K562 (cell line): ENCODE data around the gene MXD3. TPM values are rescaled to one million over a fixed set of nuclear protein-coding genes. Genes with fewer than 3 reads are reported as not detected.

Experiments used
- ATAC-seq: fragments of 200-7000 bp; cut with Tn5 transposase; 3 replicates; pipeline ENCODE4 v1.9.1; 2020; ENCODE audit warnings: moderate library complexity
- BruUV-seq: library from RNA; stranded (reverse); fragments of 400-500 nt; replicated peaks from 2 replicates; lab custom pipeline; 2021; lab: Mats Ljungman, UMichigan
- CTCF ChIA-PET: fragments of 300-600 bp; formaldehyde crosslinking; extraction: SDS; loops from one replicate; lab custom pipeline; 2021; ENCODE audit warnings: low intra/inter-chr PET ratio; lab: Yijun Ruan, JAX
- POLR2A ChIA-PET: fragments of 300-600, 350-650 bp; sonication (Branson Sonifier 250); formaldehyde crosslinking; extraction: SDS; loops from one replicate; lab custom pipeline; 2021; ENCODE audit warnings: antibody characterized with exemption, inconsistent platforms; lab: Yijun Ruan, JAX
- DNase-seq, 4 experiments: peaks; one replicate each; pipeline versions ENCODE4 v3.0.0 to v3.0.0-alpha.2; 2011 to 2018; ENCODE audit warnings: low spot score in 3 of 4, mixed read lengths in 3 of 4; ENCODE audit errors: extremely low read depth in 1 of 4
- FAIRE-seq: peaks from 2 replicates; lab custom pipeline; 2011; peaks lifted over from hg19 to GRCh38; lab: Jason Lieb, UNC
- H2AFZ ChIP-seq: 2 replicates; pipeline ENCODE4 v1.6.0; 2011; ENCODE audit warnings: low read depth, low read length, control low read depth, inconsistent platforms
- H3K27ac ChIP-seq: fragments of 200-600 bp; 3 replicates; pipeline ENCODE4 v1.8.0; 2011; ENCODE audit warnings: low read depth, mild to moderate bottlenecking, control low read depth, inconsistent platforms, low read length, moderate library complexity, mixed read lengths; ENCODE audit errors: extremely low read depth
- H3K27me3 ChIP-seq, 2 experiments: fragments of 300-600 bp in 1 of 2; 2 replicates in 1 of 2; 3 replicates in 1 of 2; pipeline versions ENCODE4 v1.6.0 to v1.8.0; 2011; ENCODE audit warnings: inconsistent platforms in 2 of 2, low read length in 2 of 2, mild to moderate bottlenecking in 1 of 2, mixed read lengths in 1 of 2, moderate library complexity in 1 of 2; ENCODE audit not compliant: control insufficient read depth in 2 of 2, insufficient read depth in 2 of 2
- H3K36me3 ChIP-seq: fragments of 300-600 bp; 3 replicates; pipeline ENCODE4 v1.8.0; 2011; ENCODE audit warnings: mild to moderate bottlenecking, low read length, inconsistent platforms; ENCODE audit not compliant: control insufficient read depth, insufficient read depth
- H3K4me1 ChIP-seq, 2 experiments: fragments of 200-600 bp in 1 of 2; replicated peaks in 1 of 2; 2 replicates in 1 of 2; 3 replicates in 1 of 2; pipeline versions ENCODE4 v1.5.1 to v1.8.0; 2011; ENCODE audit warnings: inconsistent platforms in 2 of 2, low read length in 2 of 2, mild to moderate bottlenecking in 1 of 2, mixed read lengths in 1 of 2, moderate library complexity in 1 of 2; ENCODE audit not compliant: control insufficient read depth in 2 of 2, insufficient read depth in 2 of 2
- H3K4me2 ChIP-seq: 2 replicates; pipeline ENCODE4 v1.6.1; 2011; ENCODE audit warnings: low read length, control low read depth, inconsistent platforms, mixed read lengths; ENCODE audit not compliant: insufficient read depth
- H3K4me3 ChIP-seq: fragments of 200-600 bp; sonication (generic), shearing (Covaris generic); 2 replicates; pipeline ENCODE4 v1.5.1; 2016; ENCODE audit warnings: control low read depth, inconsistent platforms
- H3K79me2 ChIP-seq: fragments of 200-600 bp; 3 replicates; pipeline ENCODE4 v1.8.0; 2011; ENCODE audit warnings: low read length, inconsistent platforms; ENCODE audit not compliant: control insufficient read depth, insufficient read depth
- H3K9ac ChIP-seq, 2 experiments: 2 replicates each; pipeline versions ENCODE4 v1.6.0 to v1.6.1; 2011; ENCODE audit warnings: low read depth in 2 of 2, low read length in 2 of 2, control low read depth in 1 of 2, inconsistent platforms in 1 of 2, mild to moderate bottlenecking in 1 of 2, mixed read lengths in 1 of 2; ENCODE audit not compliant: insufficient read depth in 1 of 2
- H3K9me1 ChIP-seq: one replicate; pipeline ENCODE4 v1.6.0; 2011; ENCODE audit warnings: inconsistent platforms, mild to moderate bottlenecking, low read length, moderate library complexity; ENCODE audit not compliant: control insufficient read depth, insufficient read depth
- H3K9me3 ChIP-seq: replicated peaks from 2 replicates; pipeline ENCODE4 v1.5.1; 2011; ENCODE audit warnings: low read depth, low read length, inconsistent platforms; ENCODE audit not compliant: control insufficient read depth, insufficient read depth
- H4K20me1 ChIP-seq: replicated peaks from 2 replicates; pipeline ENCODE4 v1.6.1; 2011; ENCODE audit warnings: low read length, inconsistent platforms, mixed read lengths; ENCODE audit not compliant: control insufficient read depth, insufficient read depth
- BRCA1 ChIP-seq, 2 experiments: fragments of 450-650 bp in 1 of 2; sonication (generic) in 1 of 2; formaldehyde crosslinking in 1 of 2; IDR thresholded peaks; 2 replicates each; pipeline versions ENCODE4 v1.5.0 to v1.6.1; 2017 to 2020; ENCODE audit warnings: mild to moderate bottlenecking in 1 of 2, missing genetic modification reagents in 1 of 2
- CBX3 ChIP-seq, 2 experiments: IDR thresholded peaks; 1 replicate in 1 of 2; 2 replicates in 1 of 2; pipeline ENCODE4 v1.6.1; 2012; ENCODE audit warnings: inconsistent platforms in 2 of 2, low read length in 2 of 2, borderline replicate concordance in 1 of 2, control low read depth in 1 of 2
- DACH1 ChIP-seq: fragments of 450-650 bp; IDR thresholded peaks from 2 replicates; pipeline ENCODE4 v1.6.1; 2018; ENCODE audit not compliant: partially characterized antibody
- GMEB1 ChIP-seq: fragments of 250-450 bp; sonication (Bioruptor Pico); IDR thresholded peaks from 2 replicates; pipeline ENCODE4 v1.4.0; 2020; ENCODE audit warnings: mild to moderate bottlenecking
- HOMEZ ChIP-seq: fragments of 250-450 bp; sonication (Bioruptor Pico); IDR thresholded peaks from 2 replicates; pipeline ENCODE4 v1.4.0; 2020; ENCODE audit warnings: mild to moderate bottlenecking, moderate library complexity
- KAT2B ChIP-seq: IDR thresholded peaks from one replicate; pipeline ENCODE4 v1.6.1; 2012; ENCODE audit warnings: low read depth, mild to moderate bottlenecking, control low read depth, inconsistent platforms, low read length, moderate library complexity
- MTF1 ChIP-seq: fragments of 250-450 bp; sonication (Bioruptor Pico); IDR thresholded peaks from 2 replicates; pipeline ENCODE4 v1.9.0; 2021; ENCODE audit warnings: moderate library complexity, mild to moderate bottlenecking, inconsistent platforms, borderline replicate concordance
- NBN ChIP-seq: fragments of 450-650 bp; IDR thresholded peaks from 2 replicates; pipeline ENCODE4 v1.6.1; 2016; ENCODE audit warnings: low read depth, mild to moderate bottlenecking
- PYGO2 ChIP-seq: fragments of 450-650 bp; IDR thresholded peaks from 2 replicates; pipeline ENCODE4 v1.6.1; 2016; ENCODE audit warnings: mild to moderate bottlenecking, missing genetic modification characterization, moderate library complexity, missing compliant biosample characterization
- RFX7 ChIP-seq: fragments of 250-450 bp; sonication (Bioruptor Pico); IDR thresholded peaks from 2 replicates; pipeline ENCODE4 v1.5.1; 2021; ENCODE audit warnings: mild to moderate bottlenecking
- TRIM28 ChIP-seq: fragments of 450-650 bp; IDR thresholded peaks from 2 replicates; pipeline ENCODE4 v1.6.1; 2017
- VEZF1 ChIP-seq: fragments of 200-800 bp; sonication (Bioruptor generic); IDR thresholded peaks from 2 replicates; pipeline ENCODE4 v1.6.1; 2017; ENCODE audit warnings: missing genetic modification characterization, missing compliant biosample characterization
- ZBTB43 ChIP-seq: sonication (generic); formaldehyde crosslinking; IDR thresholded peaks from 2 replicates; pipeline ENCODE4 v1.8.0; 2023; ENCODE audit warnings: mild to moderate bottlenecking, missing genetic modification reagents
- ZEB2 ChIP-seq: fragments of 450-650 bp; IDR thresholded peaks from 2 replicates; pipeline ENCODE4 v1.6.1; 2016
- WGBS: fragments of 100-300 bp; shearing (Covaris generic); methylation state at CpG from one replicate; pipeline ENCODE4 v1.1.6; 2016; ENCODE audit warnings: low coverage, mixed read lengths; ENCODE audit not compliant: insufficient coverage; ENCODE audit errors: missing lambda C conversion rate; 5-methylcytosine and 5-hydroxymethylcytosine counted together
- in situ Hi-C: fragments of 300-500 bp; cut with MboI; formaldehyde crosslinking; loops from 4 replicates; pipeline ENCODE4 v1.15.0; 2018; ENCODE audit warnings: inconsistent platforms, mixed read lengths
- intact Hi-C: fragments of 100-400 bp; cut with micrococcal nuclease; formaldehyde crosslinking; loops from 2 replicates; pipeline ENCODE4 v1.14.2; 2022
- polyA plus RNA-seq, 8 experiments: library from polyadenylated mRNA; depleted of rRNA in 4 of 8; stranded (reverse) in 5 of 8; unstranded in 3 of 8; fragments of >200 nt; fragmentation: Nextera tagmentation in 2 of 8; fragmentation: Illumina TruSeq in 1 of 8; extraction: Ambion mirVana in 2 of 8; extraction: Trizol in 1 of 8; gene quantifications; 2 replicates each; pipeline versions ENCODE4 v1.2.1 to v1.2.3, GENCODE V29; 2011 to 2014; ENCODE audit warnings: inconsistent platforms in 1 of 8, missing spikeins in 1 of 8
- total RNA-seq, 7 experiments: library from RNA; depleted of rRNA in 6 of 7; stranded (reverse); fragments of >200 nt in 6 of 7; fragmentation: Illumina TruSeq in 2 of 7; extraction: Trizol in 2 of 7; gene quantifications; 2 replicates each; pipeline versions ENCODE4 v1.2.1 to v1.2.3, GENCODE V29; 2011 to 2021; ENCODE audit warnings: low replicate concordance in 1 of 7

MXD3 gene
- total and polyA plus RNA-seq, 9 of the 15 experiments (the other 6 are each of a cell fraction or from before 2014, with no cell fraction given): 0.28 to 24.8 (median 4.5) TPM

GRCh38 chr5:177300951-177301350 is 10.7 kb downstream of the MXD3 start (continued):
- TF ChIP-seq HOMEZ (CRISPR knock-in tag) (no peak), TRIM28 (no peak)

GRCh38 chr5:177300236-177300880 is 11.3 kb downstream of the MXD3 start:
- Histone ChIP-seq H3K36me3 (peaks cover 58% of the 10 kb centered on the region), H3K4me3 (no peak overlapping the region), H3K4me1 (peaks cover 20 to 26% of the 10 kb centered on the region in 2 experiments), H3K4me2 (peak overlapping the region; percentile 31; the same call in 1 of the 2 replicates), H3K27ac (peak overlapping the region; percentile 58; the same call in 2 of the 3 replicates), H3K9me3 (no peaks in the 10 kb centered on the region), H3K9me1 (no peaks in the 10 kb centered on the region), H3K9ac (peak overlapping the region in 1 of 2 experiments; percentile 6; a peak in 1 of 4 replicates), H2AFZ (no peak overlapping the region), H3K27me3 (no peaks in the 10 kb centered on the region), H4K20me1 (peaks cover 10% of the 10 kb centered on the region), H3K79me2 (peaks cover 40% of the 10 kb centered on the region)
- intact Hi-C loops (loop anchor here (1.0 to 5.0 kb wide), 2 partner anchors 168 to 186 kb away; partner anchors contain the start of gene NSD1), in situ Hi-C loops (no loop called here)
- DNase-seq: peak; percentile 57 to 79 (median 66)
- ChIA-PET CTCF (interaction anchor here (0.6 kb wide), 1 partner anchor 33 kb away, joined by 5 read pairs; no protein-coding TSS in a partner anchor), POLR2A (interaction anchor here (0.6 to 1.4 kb wide), 3 partner anchors 10 to 607 kb away, joined by 3 to 9 read pairs (median 4); partner anchors contain the start of gene MXD3)
- WGBS: 4% methylated on average over 4 of the region's 4 CpGs
- BruUV-seq: no TSS peak
- FAIRE-seq: peak; percentile 82
- ATAC-seq: peak; percentile 72
- TF ChIP-seq NBN (0 out of 2 replicates have a peak, but pooled peaks have one; percentile 55), ZBTB43 (no peak), CBX3 (IDR thresholded peaks at IDR 0.05; ENCODE audit: borderline replicate concordance in 1 of 2, low read length in 2 of 2) (peak in 1 of 2 experiments; percentile 41; a peak in 1 of 3 replicates), BRCA1 (IDR thresholded peaks at IDR 0.05) (no peak), BRCA1 (CRISPR knock-in tag; IDR thresholded peaks at IDR 0.05) (no peak), ZEB2 (no peak), VEZF1 (CRISPR knock-in tag) (peak; percentile 77), PYGO2 (no peak), DACH1 (no peak), RFX7 (no peak), GMEB1 (CRISPR knock-in tag) (no peak), MTF1 (CRISPR knock-in tag) (no peak), KAT2B (no peak)
